ENCODE measurements around the gene NXPH3. TPM values are rescaled to one million over a fixed set of nuclear protein-coding genes. Genes with fewer than 3 reads are reported as not detected.

NXPH3 gene
- total RNA-seq, 1 donor = 3.3 TPM

DNA sequence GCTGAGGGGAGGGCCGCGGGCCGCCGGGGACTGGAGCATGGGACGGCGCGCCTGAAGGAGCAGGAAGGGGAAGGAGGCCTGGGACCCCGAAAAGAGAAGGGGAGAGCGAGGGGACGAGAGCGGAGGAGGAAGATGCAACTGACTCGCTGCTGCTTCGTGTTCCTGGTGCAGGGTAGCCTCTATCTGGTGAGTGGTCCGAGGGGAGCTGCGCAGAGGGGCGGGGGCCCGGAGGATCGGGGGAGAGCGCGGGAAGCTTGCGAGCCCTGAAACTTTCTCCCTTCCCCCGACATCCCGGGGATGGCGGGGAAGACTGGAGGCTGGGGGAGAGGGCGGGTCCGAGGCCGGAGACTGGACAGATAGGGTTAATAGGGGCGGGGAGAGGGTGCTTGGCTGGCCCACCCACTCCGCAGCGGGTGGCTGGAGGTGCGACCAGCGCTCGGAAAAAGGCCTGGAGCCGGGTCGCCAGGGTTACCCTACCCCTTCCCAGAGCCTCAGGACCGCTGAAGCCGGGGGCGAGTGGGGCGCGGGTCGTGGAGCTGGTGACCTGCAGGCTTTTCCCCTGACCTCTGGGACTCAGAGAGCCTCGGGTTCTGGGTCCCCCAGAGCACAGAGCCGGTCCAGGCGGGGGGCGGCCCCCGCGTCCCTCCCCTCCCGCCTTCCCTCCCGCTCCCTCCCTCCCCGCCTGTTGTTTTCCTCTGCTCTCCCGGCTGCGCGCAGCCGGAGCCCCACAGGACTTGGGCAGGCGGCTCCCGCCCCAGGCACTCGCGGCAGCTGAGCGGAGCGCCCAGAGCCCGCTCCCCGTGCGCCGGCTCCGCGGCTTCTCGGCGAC lies 631 bp downstream of the NXPH3 start:
- Histone ChIP-seq H3K9me3 (ENCODE audit: low read depth, low read length) (no peaks in the 10 kb centered on the region), H3K27me3 (ENCODE audit: insufficient read depth, low read length) (peaks cover 13% of the 10 kb centered on the region), H4K20me1 (ENCODE audit: insufficient read depth, low read length) (no peaks in the 10 kb centered on the region), H3K27ac (ENCODE audit: low read depth, low read length) (no peak overlapping the region), H3K36me3 (ENCODE audit: insufficient read depth, low read length) (no peaks in the 10 kb centered on the region), H3K4me3 (ENCODE audit: insufficient read depth, low read length) (peak overlapping the region; percentile 81), H3K79me2 (ENCODE audit: insufficient read depth, low read length) (no peaks in the 10 kb centered on the region), H3K4me2 (ENCODE audit: insufficient read depth, low read length) (peak overlapping the region; percentile 90), H2AFZ (ENCODE audit: low read length) (peak overlapping the region; percentile 80), H3K4me1 (ENCODE audit: insufficient read depth, low read length) (peaks cover 3% of the 10 kb centered on the region)
- TF ChIP-seq CTCF (IDR thresholded peaks at IDR 0.05; ENCODE audit: extremely low read depth, low read depth, low read length) = no peak
- peak; percentile 96 for DNase-seq (ENCODE audit: insufficient read length, low spot score, missing footprints)

- peaks cover 13% of the 10 kb centered on the region for H3K27me3 ChIP-seq (ENCODE audit: insufficient read depth, low read length)
- H3K79me2 ChIP-seq (ENCODE audit: insufficient read depth, low read length) = no peaks in the 10 kb centered on the region
- H3K9me3 ChIP-seq (ENCODE audit: low read depth, low read length) = no peaks in the 10 kb centered on the region
- peaks cover 3% of the 10 kb centered on the region for H3K4me1 ChIP-seq (ENCODE audit: insufficient read depth, low read length)
- H3K27ac ChIP-seq (ENCODE audit: low read depth, low read length) = no peak overlapping the region
- H2AFZ ChIP-seq (ENCODE audit: low read length) = peak overlapping the region; percentile 72
- peak overlapping the region; percentile 90 for H3K4me2 ChIP-seq (ENCODE audit: insufficient read depth, low read length)
- H4K20me1 ChIP-seq (ENCODE audit: insufficient read depth, low read length) = no peaks in the 10 kb centered on the region
- no peak for TF ChIP-seq CTCF (IDR thresholded peaks at IDR 0.05; ENCODE audit: extremely low read depth, low read depth, low read length)
- H3K36me3 ChIP-seq (ENCODE audit: insufficient read depth, low read length) = no peaks in the 10 kb centered on the region
- peak; percentile 86 for DNase-seq (ENCODE audit: insufficient read length, low spot score, missing footprints)
- H3K4me3 ChIP-seq (ENCODE audit: insufficient read depth, low read length) = peak overlapping the region; percentile 81
Measured at GRCh38 chr17:49576917-49577649, 1.4 kb downstream of the NXPH3 start.

DNA sequence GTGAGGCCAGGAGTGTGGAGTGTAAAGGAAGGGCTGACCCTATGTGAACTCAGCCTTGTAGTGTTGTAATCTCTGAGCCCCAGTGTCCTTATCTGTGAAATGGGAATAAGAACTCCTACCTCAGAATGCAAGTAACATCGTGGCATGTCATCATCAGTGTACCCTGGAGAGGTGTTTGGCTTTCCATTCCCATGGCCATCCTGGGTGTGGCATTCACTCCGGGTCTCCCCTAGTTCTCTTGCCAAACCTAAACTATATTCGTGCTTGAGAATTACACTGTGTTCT lies 1.9 kb downstream of the NXPH3 start:
- Histone ChIP-seq H3K27me3 (ENCODE audit: insufficient read depth, low read length) (peaks cover 13% of the 10 kb centered on the region), H3K79me2 (ENCODE audit: insufficient read depth, low read length) (no peaks in the 10 kb centered on the region), H3K27ac (ENCODE audit: low read depth, low read length) (no peak overlapping the region), H3K9me3 (ENCODE audit: low read depth, low read length) (no peaks in the 10 kb centered on the region), H4K20me1 (ENCODE audit: insufficient read depth, low read length) (no peaks in the 10 kb centered on the region), H2AFZ (ENCODE audit: low read length) (no peak overlapping the region), H3K36me3 (ENCODE audit: insufficient read depth, low read length) (no peaks in the 10 kb centered on the region), H3K4me2 (ENCODE audit: insufficient read depth, low read length) (peak overlapping the region; percentile 90), H3K4me3 (ENCODE audit: insufficient read depth, low read length) (peak overlapping the region; percentile 81), H3K4me1 (ENCODE audit: insufficient read depth, low read length) (peaks cover 5% of the 10 kb centered on the region)
- no peak for TF ChIP-seq CTCF (IDR thresholded peaks at IDR 0.05; ENCODE audit: extremely low read depth, low read depth, low read length)
- peak; percentile 51 for DNase-seq (ENCODE audit: insufficient read length, low spot score, missing footprints)

DNA sequence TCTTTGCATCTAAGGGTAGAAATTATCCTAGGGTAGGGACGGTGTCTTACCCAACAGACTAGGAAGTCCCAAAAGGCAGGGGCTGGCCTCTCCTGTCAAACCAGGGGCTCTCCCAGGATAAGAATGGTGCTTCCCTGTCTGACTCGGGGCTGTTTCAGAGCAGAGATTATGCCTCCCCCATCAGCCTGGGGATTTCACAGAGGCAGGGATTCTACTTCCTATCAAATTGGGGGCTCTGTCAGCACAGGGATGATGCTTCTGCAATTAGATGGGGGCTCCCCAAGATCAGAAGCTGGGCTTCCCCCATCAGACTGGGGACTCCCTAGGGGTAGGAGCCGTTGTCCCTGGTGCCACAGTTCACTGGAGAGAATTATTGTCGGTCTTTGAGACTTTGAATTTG lies 2.3 kb downstream of the NXPH3 start:
- Histone ChIP-seq H3K27me3 (ENCODE audit: insufficient read depth, low read length) (peaks cover 13% of the 10 kb centered on the region), H3K4me1 (ENCODE audit: insufficient read depth, low read length) (peaks cover 9% of the 10 kb centered on the region), H3K4me3 (ENCODE audit: insufficient read depth, low read length) (no peak overlapping the region), H3K27ac (ENCODE audit: low read depth, low read length) (no peak overlapping the region), H3K4me2 (ENCODE audit: insufficient read depth, low read length) (peak overlapping the region; percentile 90), H3K9me3 (ENCODE audit: low read depth, low read length) (no peaks in the 10 kb centered on the region), H3K36me3 (ENCODE audit: insufficient read depth, low read length) (no peaks in the 10 kb centered on the region), H2AFZ (ENCODE audit: low read length) (no peak overlapping the region), H3K79me2 (ENCODE audit: insufficient read depth, low read length) (no peaks in the 10 kb centered on the region), H4K20me1 (ENCODE audit: insufficient read depth, low read length) (no peaks in the 10 kb centered on the region)
- peak; percentile 50 for DNase-seq (ENCODE audit: insufficient read length, low spot score, missing footprints)
- TF ChIP-seq CTCF (IDR thresholded peaks at IDR 0.05; ENCODE audit: extremely low read depth, low read depth, low read length) = no peak

Data from osteoblast (primary cell).